ENCODE measurements around the gene TBC1D22A. TPM values are rescaled to one million over a fixed set of nuclear protein-coding genes. Genes with fewer than 3 reads are reported as not detected.

Gene TBC1D22A
- total RNA-seq, 1 donor from 2014 or later, result 14.3 TPM

GRCh38 chr22:47008208-47008885 lies 245.9 kb downstream of the TBC1D22A start:
- no peak for DNase-seq (ENCODE audit: low read depth, low spot score)
- Mint-ChIP-seq H3K4me3 (no peak overlapping the region), H3K36me3 (ENCODE audit: low read depth) (no peaks in the 10 kb centered on the region), H3K27me3 (ENCODE audit: low read depth) (no peaks in the 10 kb centered on the region), H3K27ac (ENCODE audit: unreplicated experiment) (no peak overlapping the region), H3K4me1 (no peaks in the 10 kb centered on the region), H3K9me3 (no peaks in the 10 kb centered on the region)
- TF ChIP-seq, protein P1, sequence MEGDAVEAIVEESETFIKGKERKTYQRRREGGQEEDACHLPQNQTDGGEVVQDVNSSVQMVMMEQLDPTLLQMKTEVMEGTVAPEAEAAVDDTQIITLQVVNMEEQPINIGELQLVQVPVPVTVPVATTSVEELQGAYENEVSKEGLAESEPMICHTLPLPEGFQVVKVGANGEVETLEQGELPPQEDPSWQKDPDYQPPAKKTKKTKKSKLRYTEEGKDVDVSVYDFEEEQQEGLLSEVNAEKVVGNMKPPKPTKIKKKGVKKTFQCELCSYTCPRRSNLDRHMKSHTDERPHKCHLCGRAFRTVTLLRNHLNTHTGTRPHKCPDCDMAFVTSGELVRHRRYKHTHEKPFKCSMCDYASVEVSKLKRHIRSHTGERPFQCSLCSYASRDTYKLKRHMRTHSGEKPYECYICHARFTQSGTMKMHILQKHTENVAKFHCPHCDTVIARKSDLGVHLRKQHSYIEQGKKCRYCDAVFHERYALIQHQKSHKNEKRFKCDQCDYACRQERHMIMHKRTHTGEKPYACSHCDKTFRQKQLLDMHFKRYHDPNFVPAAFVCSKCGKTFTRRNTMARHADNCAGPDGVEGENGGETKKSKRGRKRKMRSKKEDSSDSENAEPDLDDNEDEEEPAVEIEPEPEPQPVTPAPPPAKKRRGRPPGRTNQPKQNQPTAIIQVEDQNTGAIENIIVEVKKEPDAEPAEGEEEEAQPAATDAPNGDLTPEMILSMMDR (conservative IDR thresholded peaks at IDR 0.05), result no peak

DNA sequence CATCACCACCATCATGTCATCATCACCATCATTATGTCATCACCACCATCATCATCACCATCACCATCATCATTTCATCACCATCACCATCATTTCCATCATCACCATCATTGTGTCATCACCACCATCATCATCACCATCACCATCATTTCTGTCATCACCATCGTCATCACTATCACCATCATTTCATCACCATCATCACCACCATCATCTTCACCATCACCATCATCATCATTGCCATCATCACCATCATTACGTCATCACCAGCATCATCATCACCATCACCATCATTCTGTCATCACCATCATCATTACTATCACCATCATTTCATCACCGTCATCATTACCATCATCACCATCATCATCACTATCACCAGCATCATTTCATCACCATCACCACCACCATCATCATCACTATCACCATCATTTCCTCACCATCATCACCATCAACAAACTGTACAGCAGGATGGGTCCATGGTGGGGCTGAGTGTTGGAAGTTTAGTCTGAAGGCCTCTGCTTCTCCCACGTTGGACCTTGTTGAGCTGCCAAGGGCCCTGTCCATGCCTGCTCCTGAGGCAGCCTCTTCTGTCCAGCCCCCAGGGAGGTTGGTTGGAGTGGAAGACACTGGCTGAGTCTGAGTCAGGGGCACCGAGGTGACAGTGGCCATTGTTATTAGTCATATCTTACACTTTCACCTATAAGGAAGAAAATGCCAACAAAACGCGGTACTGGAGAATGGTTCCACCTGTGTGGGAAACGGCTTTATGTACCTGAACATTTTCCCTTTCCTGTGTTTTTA lies 247.1 kb downstream of the TBC1D22A start:
- H3K4me3 Mint-ChIP-seq, result no peak overlapping the region
- no peaks in the 10 kb centered on the region for H3K4me1 Mint-ChIP-seq
- DNase-seq (ENCODE audit: low read depth, low spot score), result no peak
- H3K27ac Mint-ChIP-seq (ENCODE audit: unreplicated experiment), result no peak overlapping the region
- TF ChIP-seq, protein P1 (conservative IDR thresholded peaks at IDR 0.05), result no peak
- H3K9me3 Mint-ChIP-seq, result no peaks in the 10 kb centered on the region
- no peaks in the 10 kb centered on the region for H3K36me3 Mint-ChIP-seq (ENCODE audit: low read depth)
- H3K27me3 Mint-ChIP-seq (ENCODE audit: low read depth), result no peaks in the 10 kb centered on the region

DNA sequence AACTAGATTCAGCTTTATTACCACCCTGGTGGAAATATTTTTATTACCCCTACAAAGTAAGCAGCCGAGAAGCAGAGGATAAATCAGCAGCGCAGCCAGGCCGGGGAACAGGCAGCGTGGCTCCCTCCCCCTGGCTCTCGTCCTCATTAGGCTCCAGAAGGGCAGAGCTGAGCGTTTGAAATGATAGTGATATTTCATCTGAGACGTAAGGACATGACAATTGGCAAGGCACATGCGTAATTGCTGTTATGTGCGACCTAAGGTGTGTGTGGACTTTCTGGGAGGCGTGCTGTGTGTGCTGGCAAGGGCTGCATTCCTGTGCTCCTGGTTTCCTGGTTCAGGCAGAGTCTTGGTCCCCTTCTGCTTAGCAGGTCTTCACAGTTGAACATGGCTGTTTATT lies 247.8 kb downstream of the TBC1D22A start:
- Mint-ChIP-seq H3K27me3 (ENCODE audit: low read depth) (no peaks in the 10 kb centered on the region), H3K4me3 (no peak overlapping the region), H3K4me1 (no peaks in the 10 kb centered on the region), H3K36me3 (ENCODE audit: low read depth) (no peaks in the 10 kb centered on the region), H3K9me3 (no peaks in the 10 kb centered on the region), H3K27ac (ENCODE audit: unreplicated experiment) (no peak overlapping the region)
- TF ChIP-seq, protein P1 (conservative IDR thresholded peaks at IDR 0.05), result no peak
- no peak for DNase-seq (ENCODE audit: low read depth, low spot score)

DNA sequence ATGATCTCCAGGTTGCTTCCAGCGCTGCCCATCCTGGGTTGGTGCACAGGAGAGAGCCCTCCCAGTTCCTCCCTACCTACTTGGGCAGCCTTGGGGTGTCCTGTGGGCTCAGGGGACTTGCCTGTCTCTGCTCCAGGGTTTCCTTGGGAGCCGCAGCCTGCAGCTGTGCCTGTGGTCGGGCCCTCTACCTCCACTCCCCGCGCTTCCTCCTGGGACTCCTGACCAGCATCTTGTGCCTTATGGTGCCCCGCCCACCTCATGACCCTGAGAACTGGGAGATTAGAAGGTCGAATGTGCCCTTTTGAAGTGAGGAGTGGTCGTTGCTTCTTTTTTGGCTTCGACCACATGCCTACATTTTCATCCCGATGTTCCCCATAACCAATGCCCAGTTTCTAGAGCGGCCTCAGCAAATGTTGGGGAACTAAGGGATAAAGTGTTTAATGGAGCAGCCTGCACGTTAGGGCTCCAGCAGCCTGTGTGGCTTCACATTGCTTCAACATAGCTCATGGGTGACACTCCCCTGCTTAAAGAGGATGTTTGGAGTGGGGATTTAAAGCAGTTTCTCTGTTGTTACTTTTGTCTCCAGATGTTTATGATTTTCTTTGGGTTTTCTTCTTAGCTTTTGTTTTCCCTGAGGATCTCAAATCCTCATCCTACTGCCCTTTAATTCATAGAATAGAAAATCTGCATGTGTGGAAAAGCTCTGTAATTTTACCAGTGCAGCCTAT lies 248.8 kb downstream of the TBC1D22A start:
- TF ChIP-seq, protein P1 (conservative IDR thresholded peaks at IDR 0.05), result no peak
- Mint-ChIP-seq H3K27me3 (ENCODE audit: low read depth) (no peaks in the 10 kb centered on the region), H3K36me3 (ENCODE audit: low read depth) (no peaks in the 10 kb centered on the region), H3K4me3 (no peak overlapping the region), H3K9me3 (no peaks in the 10 kb centered on the region), H3K27ac (ENCODE audit: unreplicated experiment) (no peak overlapping the region), H3K4me1 (no peaks in the 10 kb centered on the region)
- no peak for DNase-seq (ENCODE audit: low read depth, low spot score)

DNA sequence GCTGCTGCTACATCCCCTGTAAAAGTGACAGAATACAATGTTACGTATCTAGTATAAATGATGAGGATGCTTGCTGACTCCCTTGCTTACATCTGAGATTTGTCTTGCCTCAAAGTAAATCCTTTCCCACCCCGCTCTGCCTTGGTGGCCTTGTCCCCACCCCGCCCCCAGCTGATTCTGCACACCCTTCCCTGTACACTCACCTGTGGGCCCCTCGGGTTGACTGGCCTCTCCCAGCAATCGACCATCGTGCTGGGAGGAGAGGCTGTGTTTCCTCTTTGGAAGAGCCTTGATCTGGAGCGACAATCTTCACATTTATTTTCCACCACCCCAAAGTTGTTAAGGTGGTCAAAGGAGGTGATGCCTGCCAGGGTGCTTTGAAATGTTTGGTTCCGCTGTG lies 249.4 kb downstream of the TBC1D22A start:
- Mint-ChIP-seq H3K4me3 (no peak overlapping the region), H3K9me3 (no peaks in the 10 kb centered on the region), H3K27ac (ENCODE audit: unreplicated experiment) (no peak overlapping the region), H3K4me1 (no peaks in the 10 kb centered on the region), H3K27me3 (ENCODE audit: low read depth) (no peaks in the 10 kb centered on the region), H3K36me3 (ENCODE audit: low read depth) (no peaks in the 10 kb centered on the region)
- TF ChIP-seq, protein P1 (conservative IDR thresholded peaks at IDR 0.05), result no peak
- DNase-seq (ENCODE audit: low read depth, low spot score), result no peak

All from neural crest cell (in vitro differentiated cells).